Parathyroid adenoma (tissue), 2 donors: ENCODE data around the gene SULT2B1.

ENCODE experiments used
- H2AFZ ChIP-seq: fragments of 300-600 bp; sonication (generic); one replicate; pipeline ENCODE4 v1.7.0; 2017; ENCODE audit warnings: antibody characterized with exemption, mild to moderate bottlenecking
- H3K27ac ChIP-seq: fragments of 300-600 bp; sonication (generic); one replicate; pipeline ENCODE4 v1.7.0; 2017
- H3K27me3 ChIP-seq: fragments of 300-600 bp; sonication (generic); one replicate; pipeline ENCODE4 v1.7.0; 2017; ENCODE audit warnings: low read length; ENCODE audit not compliant: control insufficient read depth, insufficient read depth
- H3K36me3 ChIP-seq: fragments of 300-600 bp; sonication (generic); one replicate; pipeline ENCODE4 v1.7.0; 2017; ENCODE audit warnings: low read length; ENCODE audit not compliant: control insufficient read depth, insufficient read depth
- H3K4me1 ChIP-seq: fragments of 300-600 bp; sonication (generic); one replicate; pipeline ENCODE4 v1.7.0; 2017; ENCODE audit warnings: control low read depth
- H3K4me2 ChIP-seq: fragments of 300-600 bp; sonication (generic); one replicate; pipeline ENCODE4 v1.7.0; 2017; ENCODE audit warnings: low read length
- H3K4me3 ChIP-seq: fragments of 300-600 bp; sonication (generic); one replicate; pipeline ENCODE4 v1.7.0; 2017; ENCODE audit warnings: low read depth, low read length
- H3K79me2 ChIP-seq: fragments of 300-600 bp; sonication (generic); one replicate; pipeline ENCODE4 v1.7.0; 2017; ENCODE audit warnings: control low read depth
- H3K9ac ChIP-seq: fragments of 300-600 bp; sonication (generic); one replicate; pipeline ENCODE4 v1.7.0; 2017; ENCODE audit warnings: mild to moderate bottlenecking
- H3K9me3 ChIP-seq: fragments of 300-600 bp; sonication (generic); one replicate; pipeline ENCODE4 v1.7.0; 2017; ENCODE audit warnings: low read length; ENCODE audit not compliant: control insufficient read depth
- CTCF ChIP-seq: fragments of 300-600 bp; sonication (generic); IDR thresholded peaks from one replicate; pipeline ENCODE4 v1.7.0; 2017; ENCODE audit warnings: antibody characterized with exemption, mild to moderate bottlenecking
- donor health status: primary hyperparathyroidism.

Gene SULT2B1

GRCh38 chr19:48613852-48614435 is 62.0 kb downstream of the SULT2B1 start:
- H3K27ac ChIP-seq: no peak overlapping the region
- H3K4me2 ChIP-seq: no peak overlapping the region
- no peaks in the 10 kb centered on the region for H3K27me3 ChIP-seq
- H3K4me1 ChIP-seq: peaks cover 16% of the 10 kb centered on the region
- H3K79me2 ChIP-seq: peaks cover 4% of the 10 kb centered on the region
- no peak for TF ChIP-seq CTCF
- no peak overlapping the region for H3K9ac ChIP-seq
- no peaks in the 10 kb centered on the region for H3K36me3 ChIP-seq
- H3K4me3 ChIP-seq: no peak overlapping the region
- H2AFZ ChIP-seq: no peak overlapping the region
- no peaks in the 10 kb centered on the region for H3K9me3 ChIP-seq

- Histone ChIP-seq H2AFZ (no peak within 1 kb of the TSS), H3K9ac (no peak within 1 kb of the TSS), H3K27me3 (no peaks in the 10 kb centered on the region), H3K4me3 (no peak within 1 kb of the TSS), H3K27ac (no peak within 1 kb of the TSS), H3K36me3 (no peaks in the 10 kb centered on the region), H3K4me2 (no peak within 1 kb of the TSS), H3K4me1 (peaks cover 16% of the 10 kb centered on the region), H3K79me2 (peaks cover 4% of the 10 kb centered on the region), H3K9me3 (no peaks in the 10 kb centered on the region)
- no peak for TF ChIP-seq CTCF
Measured at GRCh38 chr19:48614436-48615230, 62.7 kb downstream of the SULT2B1 start, which contains the start of gene FAM83E. FAM83E (minus strand) TSS chr19:48615076; CDS start chr19:48613372, 1,704 bp downstream.

GRCh38 chr19:48615231-48616040 is 63.5 kb downstream of the SULT2B1 start:
- Histone ChIP-seq H3K4me3 (no peak overlapping the region), H3K9ac (no peak overlapping the region)

GRCh38 chr19:48616041-48616436 is 64.1 kb downstream of the SULT2B1 start:
- Histone ChIP-seq H2AFZ (no peak overlapping the region), H3K27ac (no peak overlapping the region), H3K4me1 (peaks cover 16% of the 10 kb centered on the region), H3K36me3 (no peaks in the 10 kb centered on the region), H3K4me3 (no peak overlapping the region), H3K9ac (no peak overlapping the region), H3K4me2 (no peak overlapping the region), H3K79me2 (peaks cover 4% of the 10 kb centered on the region), H3K27me3 (no peaks in the 10 kb centered on the region), H3K9me3 (no peaks in the 10 kb centered on the region)
- no peak for TF ChIP-seq CTCF

More at GRCh38 chr19:48615231-48616040, 63.5 kb downstream of the SULT2B1 start:
- no peak overlapping the region for H2AFZ ChIP-seq
- H3K4me2 ChIP-seq: no peak overlapping the region
- H3K9me3 ChIP-seq: no peaks in the 10 kb centered on the region
- H3K27ac ChIP-seq: no peak overlapping the region
- no peak for TF ChIP-seq CTCF
- peaks cover 16% of the 10 kb centered on the region for H3K4me1 ChIP-seq
- H3K27me3 ChIP-seq: no peaks in the 10 kb centered on the region
- peaks cover 4% of the 10 kb centered on the region for H3K79me2 ChIP-seq
- H3K36me3 ChIP-seq: no peaks in the 10 kb centered on the region
